Esophagus (tissue), 2 donors: ENCODE data around the gene NR1H4. TPM values are rescaled to one million over a fixed set of nuclear protein-coding genes. Genes with fewer than 3 reads are reported as not detected.

Source experiments
- H3K27ac ChIP-seq, 2 donors: one replicate each; pipeline ENCODE4 v1.5.1; 2013; ENCODE audit warnings: low read depth in 2 of 2, mild to moderate bottlenecking in 2 of 2, inconsistent platforms in 1 of 2, low read length in 1 of 2, moderate library complexity in 1 of 2
- H3K27me3 ChIP-seq, 2 donors: one replicate each; pipeline ENCODE4 v1.6.1; 2013; ENCODE audit warnings: low read length in 2 of 2, control low read depth in 1 of 2, mild to moderate bottlenecking in 1 of 2; ENCODE audit not compliant: insufficient read depth in 2 of 2, control insufficient read depth in 1 of 2
- H3K36me3 ChIP-seq, 2 donors: one replicate each; pipeline ENCODE4 v1.6.1; 2013; ENCODE audit warnings: low read length in 1 of 2; ENCODE audit not compliant: control insufficient read depth in 2 of 2, insufficient read depth in 2 of 2
- H3K4me1 ChIP-seq, 2 donors: one replicate each; pipeline ENCODE4 v1.6.1; 2013; ENCODE audit warnings: low read length in 1 of 2; ENCODE audit not compliant: control insufficient read depth in 2 of 2, insufficient read depth in 2 of 2
- H3K4me3 ChIP-seq, 2 donors: one replicate each; pipeline ENCODE4 v1.5.1; 2013; ENCODE audit warnings: low read length in 2 of 2, mild to moderate bottlenecking in 2 of 2, low read depth in 1 of 2, moderate library complexity in 1 of 2
- H3K9me3 ChIP-seq, 2 donors: one replicate each; pipeline ENCODE4 v1.6.1; 2013; ENCODE audit warnings: mild to moderate bottlenecking in 2 of 2, low read depth in 1 of 2, low read length in 1 of 2, moderate library complexity in 1 of 2; ENCODE audit not compliant: control insufficient read depth in 2 of 2, insufficient read depth in 1 of 2
- WGBS, 2 donors: extraction: QIAGEN DNeasy Blood & Tissue Kit; methylation state at CpG; one replicate each; pipeline ENCODE4 v1.1.7; 2013; 5-methylcytosine and 5-hydroxymethylcytosine counted together
- polyA plus RNA-seq, 2 donors: library from polyadenylated mRNA; stranded (reverse); fragments of 200-250 nt; gene quantifications; one replicate each; pipeline ENCODE4 v1.2.3, GENCODE V29; 2013
- donor health status: healthy with polysubstance abuse.
- donor health status: Bipolar disorder and iron deficiency.

NR1H4 gene
- polyA plus RNA-seq, 2 donors, result 0.04 to 0.08 TPM

DNA sequence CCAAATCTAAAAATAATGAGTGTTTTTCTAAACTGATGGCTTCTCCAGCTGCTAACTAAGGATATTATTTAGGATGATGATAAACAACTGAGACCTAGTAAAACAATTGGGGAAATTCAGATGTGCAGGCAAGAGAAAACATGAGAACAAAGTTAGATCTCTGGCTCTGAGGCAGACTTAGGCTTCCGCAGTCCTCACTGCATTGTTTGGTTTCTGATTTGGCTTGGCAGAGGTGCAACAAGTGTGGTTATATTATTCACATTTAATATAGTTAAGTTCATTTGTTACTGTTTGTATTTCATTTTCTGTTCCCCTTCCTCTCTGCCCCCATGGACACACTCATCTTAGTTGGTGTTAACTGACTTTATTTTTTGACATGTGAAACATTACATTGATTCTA lies 30.2 kb upstream of the NR1H4 start:
- 67 to 87% methylated on average over 1 of the region's 1 CpG for WGBS, 2 donors
- Histone ChIP-seq H3K27ac (no peak overlapping the region), H3K4me1 (peaks cover 0 to 3% of the 10 kb centered on the region in 2 donors)

DNA sequence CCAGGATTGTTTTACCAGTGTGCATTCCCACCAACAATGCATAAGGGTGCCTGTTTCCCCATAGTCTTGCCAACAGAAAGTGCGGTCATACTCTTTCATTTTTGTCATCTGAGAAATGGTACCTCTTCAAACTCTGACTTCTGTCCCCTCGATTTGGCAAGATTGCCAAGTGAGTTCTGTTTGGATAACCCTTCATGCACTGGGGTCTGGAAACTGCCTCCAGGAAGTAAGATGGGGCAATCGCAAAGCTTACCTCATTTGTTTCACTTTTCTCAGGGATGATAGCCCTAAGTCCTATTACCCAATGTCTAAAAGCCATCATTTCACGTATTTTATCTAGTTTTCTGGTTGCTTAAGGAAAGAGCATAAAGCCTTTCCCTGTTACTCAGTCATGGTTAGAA lies 28.6 kb upstream of the NR1H4 start:
- peaks cover 0 to 3% of the 10 kb centered on the region in 2 donors for H3K4me1 ChIP-seq
- no peaks in the 10 kb centered on the region for H3K9me3 ChIP-seq
- no peaks in the 10 kb centered on the region for H3K36me3 ChIP-seq
- WGBS, 2 donors, result 79 to 84% methylated on average over 4 of the region's 4 CpGs
- no peak overlapping the region for H3K4me3 ChIP-seq
- H3K27ac ChIP-seq, result no peak overlapping the region
- H3K27me3 ChIP-seq, result peaks cover 0 to 3% of the 10 kb centered on the region in 2 donors

More for the DNA sequence above, 30.2 kb upstream of the NR1H4 start:
- no peaks in the 10 kb centered on the region for H3K9me3 ChIP-seq
- peaks cover 0 to 3% of the 10 kb centered on the region in 2 donors for H3K27me3 ChIP-seq
- no peaks in the 10 kb centered on the region for H3K36me3 ChIP-seq
- H3K4me3 ChIP-seq, result no peak overlapping the region

DNA sequence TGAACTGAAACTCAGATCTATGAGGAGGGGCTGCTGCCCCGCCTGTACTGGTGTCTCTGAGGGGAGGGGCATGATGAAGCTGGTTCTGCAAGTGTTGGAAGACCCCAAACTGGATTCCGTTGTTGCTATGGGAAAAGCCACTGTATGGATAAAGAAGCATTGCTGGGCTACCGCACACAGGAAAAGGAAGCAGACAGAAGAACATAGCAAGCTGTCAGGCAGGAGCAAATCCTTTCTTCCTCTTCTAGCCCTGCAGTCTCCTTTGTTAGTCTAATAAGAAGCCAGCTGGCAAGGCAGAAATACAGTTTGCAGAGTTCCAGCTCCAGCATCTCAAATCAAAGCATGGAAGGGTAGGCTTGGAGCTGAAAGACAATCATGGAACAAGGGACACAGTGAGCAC lies 26.3 kb upstream of the NR1H4 start:
- Histone ChIP-seq H3K27me3 (peaks cover 0 to 3% of the 10 kb centered on the region in 2 donors), H3K36me3 (no peaks in the 10 kb centered on the region), H3K9me3 (no peaks in the 10 kb centered on the region), H3K27ac (no peak overlapping the region), H3K4me3 (no peak overlapping the region), H3K4me1 (peaks cover 0 to 3% of the 10 kb centered on the region in 2 donors)
- 11 to 37% methylated on average over 3 of the region's 3 CpGs for whole genome bisulfite sequencing, 2 donors

DNA sequence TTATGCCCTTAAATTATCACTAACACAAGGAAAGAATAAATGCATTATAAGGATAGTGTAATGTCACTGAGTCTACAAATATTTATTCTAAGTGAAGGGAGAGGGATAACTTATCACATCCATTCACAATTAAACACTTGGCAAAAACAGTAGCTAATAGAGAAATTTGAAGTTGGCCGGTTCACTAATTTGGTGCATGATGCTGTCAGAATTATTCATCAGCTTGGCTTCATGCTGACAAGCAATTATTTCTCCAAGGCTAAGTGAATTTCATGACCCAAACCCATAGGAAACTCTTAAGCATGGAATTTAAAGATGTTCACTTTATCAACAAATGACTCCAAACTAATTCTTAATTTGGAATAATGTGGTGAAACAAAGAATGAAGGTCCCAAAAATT lies 25.0 kb upstream of the NR1H4 start:
- Histone ChIP-seq H3K27me3 (peaks cover 0 to 3% of the 10 kb centered on the region in 2 donors), H3K36me3 (no peaks in the 10 kb centered on the region), H3K4me3 (no peak overlapping the region), H3K4me1 (peaks cover 0 to 3% of the 10 kb centered on the region in 2 donors), H3K9me3 (no peaks in the 10 kb centered on the region), H3K27ac (no peak overlapping the region)
- WGBS, 2 donors, result 51 to 55% methylated on average over 1 of the region's 1 CpG

DNA sequence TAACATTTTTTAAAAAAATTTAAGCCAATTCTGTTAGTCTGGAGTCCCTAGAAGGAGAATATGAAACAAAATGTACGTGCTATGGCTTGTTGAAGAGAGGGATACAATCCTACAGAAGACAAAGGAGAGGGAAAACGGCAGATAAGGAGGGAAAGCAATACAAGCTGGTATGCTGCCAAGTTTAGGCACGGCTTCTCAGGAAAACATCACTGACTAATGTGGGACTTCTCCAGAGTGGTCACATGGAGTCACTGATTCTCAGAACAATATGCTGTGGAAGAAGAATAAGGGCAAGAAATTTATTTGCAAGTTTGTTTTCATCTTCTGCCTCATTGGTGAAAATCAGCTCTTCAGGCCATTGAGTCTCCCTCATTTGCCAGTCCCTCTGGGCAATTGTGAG lies 22.9 kb upstream of the NR1H4 start:
- H3K4me3 ChIP-seq, result no peak overlapping the region
- H3K36me3 ChIP-seq, result no peaks in the 10 kb centered on the region
- WGBS, 2 donors, result 39 to 40% methylated on average over 3 of the region's 3 CpGs
- peaks cover 0 to 3% of the 10 kb centered on the region in 2 donors for H3K27me3 ChIP-seq
- H3K4me1 ChIP-seq, result peaks cover 0 to 3% of the 10 kb centered on the region in 2 donors
- no peaks in the 10 kb centered on the region for H3K9me3 ChIP-seq
- H3K27ac ChIP-seq, result no peak overlapping the region

DNA sequence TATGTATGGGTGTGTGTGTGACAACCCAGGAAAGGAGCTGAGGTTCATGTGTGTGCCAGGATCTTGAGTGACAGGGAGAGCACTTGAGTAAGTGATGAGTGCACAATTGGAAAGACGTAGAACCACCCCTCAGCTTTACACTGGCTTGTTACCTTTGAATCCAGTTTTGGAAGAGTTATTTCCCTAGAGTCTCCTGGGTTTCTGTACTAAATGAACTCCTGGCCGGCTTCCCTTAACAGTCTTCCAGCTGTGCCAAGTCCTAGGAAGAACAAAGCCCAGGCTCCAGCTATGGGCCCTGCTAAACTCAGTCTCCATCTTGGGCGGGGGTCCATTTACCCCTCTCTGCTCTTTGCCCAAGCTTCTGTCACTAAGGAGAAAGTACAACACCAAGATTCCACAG lies 19.7 kb upstream of the NR1H4 start:
- Histone ChIP-seq H3K36me3 (no peaks in the 10 kb centered on the region), H3K27ac (no peak overlapping the region), H3K4me1 (no peaks in the 10 kb centered on the region), H3K9me3 (no peaks in the 10 kb centered on the region), H3K4me3 (no peak overlapping the region), H3K27me3 (no peaks in the 10 kb centered on the region)
- WGBS, 2 donors, result 45 to 62% methylated on average over 3 of the region's 3 CpGs

DNA sequence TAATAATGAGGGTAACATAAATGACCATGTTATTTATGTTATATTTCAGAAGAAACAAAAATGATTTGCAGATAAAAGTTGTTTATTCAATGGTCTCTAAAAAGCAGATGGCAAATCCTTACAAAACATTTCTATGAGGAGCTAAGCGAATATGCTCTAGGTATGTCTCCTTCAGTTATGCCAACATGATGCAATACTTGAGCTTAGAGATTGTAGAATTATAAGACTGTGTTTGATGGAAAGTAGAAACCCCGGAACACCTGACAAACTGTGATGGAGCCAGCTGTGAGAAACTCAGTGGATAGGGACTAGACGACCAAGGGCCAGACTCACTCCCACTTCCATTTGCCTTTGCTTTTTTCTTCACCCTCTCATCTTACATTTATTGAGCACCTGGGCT lies 17.8 kb upstream of the NR1H4 start:
- no peaks in the 10 kb centered on the region for H3K4me1 ChIP-seq
- no peak overlapping the region for H3K27ac ChIP-seq
- 81 to 82% methylated on average over 3 of the region's 3 CpGs for WGBS, 2 donors
- no peaks in the 10 kb centered on the region for H3K9me3 ChIP-seq
- H3K36me3 ChIP-seq, result no peaks in the 10 kb centered on the region
- H3K27me3 ChIP-seq, result no peaks in the 10 kb centered on the region
- H3K4me3 ChIP-seq, result no peak overlapping the region

DNA sequence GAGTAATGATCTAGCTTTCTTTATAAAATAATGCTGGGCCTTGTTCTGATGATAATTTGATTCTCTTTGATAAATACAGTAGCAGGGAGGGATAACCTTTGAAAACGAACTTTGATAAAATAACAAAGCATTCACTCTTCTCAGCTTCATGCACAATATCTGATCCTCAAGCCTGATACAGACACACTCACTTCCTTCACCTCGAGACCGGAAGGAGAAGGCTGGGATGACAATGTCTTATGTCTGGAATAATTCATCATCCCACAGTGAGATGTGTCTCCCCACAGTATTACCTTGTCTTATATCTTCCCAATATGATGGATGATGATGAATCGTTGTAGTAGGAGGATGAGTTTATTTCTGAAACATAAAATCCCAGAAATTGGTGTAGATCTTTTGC lies 15.5 kb upstream of the NR1H4 start:
- 62 to 64% methylated on average over 4 of the region's 4 CpGs for WGBS, 2 donors
- no peaks in the 10 kb centered on the region for H3K4me1 ChIP-seq

DNA sequence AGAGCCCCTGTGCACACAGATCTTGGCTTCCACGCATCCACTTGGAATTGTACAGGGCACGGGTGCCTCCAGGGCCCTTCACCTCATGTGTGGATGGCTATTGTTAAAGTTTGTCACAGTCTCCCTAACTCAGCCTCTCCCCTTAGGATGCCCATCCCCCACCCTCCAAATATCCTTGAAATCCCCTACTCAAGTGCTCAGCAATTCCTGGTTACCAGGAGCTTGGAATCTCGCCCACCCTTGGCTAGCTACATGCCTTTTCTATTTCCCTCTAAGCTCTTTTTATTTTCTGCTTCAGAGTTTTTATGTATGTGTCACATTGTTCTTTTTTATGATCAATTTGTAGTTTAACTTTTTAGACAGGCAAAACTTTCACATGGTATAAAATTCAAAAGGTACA lies 13.0 kb upstream of the NR1H4 start:
- H3K9me3 ChIP-seq, result no peaks in the 10 kb centered on the region

More for the DNA sequence above, 15.5 kb upstream of the NR1H4 start:
- no peaks in the 10 kb centered on the region for H3K36me3 ChIP-seq
- no peaks in the 10 kb centered on the region for H3K27me3 ChIP-seq
- no peak overlapping the region for H3K27ac ChIP-seq
- no peak overlapping the region for H3K4me3 ChIP-seq
- H3K9me3 ChIP-seq, result no peaks in the 10 kb centered on the region

DNA sequence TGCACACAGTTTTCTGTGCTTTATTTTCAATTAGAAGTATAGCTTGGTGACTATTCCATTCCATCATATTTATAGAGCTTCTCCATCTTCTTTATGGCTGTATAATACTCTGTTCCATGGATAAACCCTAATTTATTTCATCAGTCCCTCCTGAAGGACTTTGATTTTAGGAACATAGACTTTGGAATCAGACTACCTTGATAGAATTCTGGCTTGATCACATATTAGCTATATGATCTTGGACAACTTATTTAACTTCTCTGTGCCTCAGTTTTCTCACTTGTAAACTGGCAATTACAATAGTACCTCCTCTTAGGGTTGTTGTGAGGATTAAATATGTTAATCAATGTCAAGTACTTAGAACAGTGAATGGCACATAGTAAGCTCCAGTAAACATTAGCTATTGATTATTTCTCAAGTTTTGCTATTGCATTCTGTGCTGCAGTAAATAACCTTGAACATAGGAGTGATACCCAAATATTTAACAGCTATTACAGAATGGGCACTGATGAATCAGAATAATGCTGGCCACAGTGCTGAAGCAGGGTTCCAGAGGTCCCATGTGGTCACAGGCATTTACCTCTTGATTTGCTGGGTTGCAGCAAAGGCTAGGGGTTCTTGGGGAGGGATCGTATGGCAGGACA lies 12.2 kb upstream of the NR1H4 start:
- Histone ChIP-seq H3K4me1 (no peaks in the 10 kb centered on the region), H3K4me3 (no peak overlapping the region), H3K27me3 (no peaks in the 10 kb centered on the region), H3K36me3 (no peaks in the 10 kb centered on the region), H3K27ac (no peak overlapping the region), H3K9me3 (no peaks in the 10 kb centered on the region)
- WGBS, 2 donors, result 79 to 80% methylated on average over 1 of the region's 1 CpG

More for the DNA sequence above, 13.0 kb upstream of the NR1H4 start:
- Histone ChIP-seq H3K27ac (no peak overlapping the region), H3K4me1 (no peaks in the 10 kb centered on the region), H3K27me3 (no peaks in the 10 kb centered on the region), H3K36me3 (no peaks in the 10 kb centered on the region), H3K4me3 (no peak overlapping the region)
- WGBS, 2 donors, result 69 to 77% methylated on average over 3 of the region's 3 CpGs
